Endometrial microvascular endothelial cells (primary cell): ENCODE results near the gene C1orf116. TPM values are rescaled to one million over a fixed set of nuclear protein-coding genes. Genes with fewer than 3 reads are reported as not detected.
"Not testable (repeated sequence)": the region's sequence is repeated elsewhere in the genome, so short reads cannot be mapped to it uniquely, and the experiment has no call there.

Source experiments
- in situ Hi-C: cut with HindIII; loops from 2 replicates; pipeline ENCODE4 v1.10.0; 2017; ENCODE audit warnings: low sequenced_read_pairs, low pct_unique_long_range_greater_than_20kb; ENCODE audit errors: inconsistent ontology term
- total RNA-seq: library from RNA; depleted of rRNA; stranded (reverse); fragments of >200 nt; gene quantifications from one replicate; pipeline ENCODE4 v1.2.3, GENCODE V29; 2015; ENCODE audit errors: inconsistent ontology term

The C1orf116 gene
- total RNA-seq, 1 donor from 2014 or later: not detected

DNA sequence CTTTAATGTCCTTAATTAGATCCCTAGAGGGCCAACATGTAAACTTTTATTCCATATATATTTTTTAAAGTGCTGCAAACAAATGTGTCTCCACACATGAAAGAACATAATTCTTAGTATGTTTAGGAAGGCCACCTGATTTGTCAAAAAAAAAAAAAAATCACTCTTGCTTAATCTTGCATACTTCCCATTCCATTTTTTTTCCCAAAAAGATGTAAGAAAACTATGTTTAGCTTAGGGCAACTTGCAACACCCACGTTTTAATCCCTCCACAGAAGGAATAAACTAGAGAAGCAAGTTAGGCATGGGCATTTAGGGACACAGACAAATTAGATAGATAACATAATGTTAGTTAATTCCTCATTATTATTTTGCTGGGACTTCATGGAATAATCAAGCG is 12.9 kb upstream of the C1orf116 start:
- in situ Hi-C loops: no loop called here

DNA sequence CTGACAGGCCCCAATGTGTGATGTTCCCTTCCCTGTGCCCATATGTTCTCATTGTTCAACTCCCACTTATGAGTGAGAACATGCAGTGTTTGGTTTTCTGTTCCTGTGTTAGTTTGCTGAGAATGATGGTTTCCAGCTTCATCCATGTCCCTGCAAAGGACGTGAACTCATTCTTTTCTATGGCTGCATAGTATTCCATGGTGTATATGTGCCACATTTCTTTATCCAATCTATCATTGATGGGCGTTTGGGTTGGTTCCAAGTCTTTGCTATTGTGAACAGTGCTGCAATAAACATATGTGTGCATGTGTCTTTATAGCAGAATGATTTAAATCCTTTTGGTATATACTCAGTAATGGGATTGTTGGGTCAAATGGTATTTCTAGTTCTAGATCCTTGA is 8.8 kb upstream of the C1orf116 start:
- in situ Hi-C loops: not testable (repeated sequence)

DNA sequence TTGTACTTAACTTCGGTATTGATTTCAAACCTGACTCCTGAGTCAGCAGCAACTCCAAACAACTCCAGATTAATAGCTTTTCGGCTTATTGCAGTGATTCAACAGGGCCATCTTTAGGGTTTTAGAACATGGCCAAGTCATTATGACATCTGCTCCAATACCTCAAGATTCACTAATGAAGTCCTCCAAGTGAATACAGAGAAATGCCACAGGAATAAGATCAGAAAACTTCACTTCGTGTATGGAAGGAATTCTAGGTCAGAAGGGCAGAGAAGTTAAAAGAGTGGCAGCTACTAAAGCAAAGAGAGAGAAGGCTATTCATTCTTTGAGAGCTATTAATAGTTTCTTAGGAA is 7.6 kb upstream of the C1orf116 start:
- in situ Hi-C loops: no loop called here

DNA sequence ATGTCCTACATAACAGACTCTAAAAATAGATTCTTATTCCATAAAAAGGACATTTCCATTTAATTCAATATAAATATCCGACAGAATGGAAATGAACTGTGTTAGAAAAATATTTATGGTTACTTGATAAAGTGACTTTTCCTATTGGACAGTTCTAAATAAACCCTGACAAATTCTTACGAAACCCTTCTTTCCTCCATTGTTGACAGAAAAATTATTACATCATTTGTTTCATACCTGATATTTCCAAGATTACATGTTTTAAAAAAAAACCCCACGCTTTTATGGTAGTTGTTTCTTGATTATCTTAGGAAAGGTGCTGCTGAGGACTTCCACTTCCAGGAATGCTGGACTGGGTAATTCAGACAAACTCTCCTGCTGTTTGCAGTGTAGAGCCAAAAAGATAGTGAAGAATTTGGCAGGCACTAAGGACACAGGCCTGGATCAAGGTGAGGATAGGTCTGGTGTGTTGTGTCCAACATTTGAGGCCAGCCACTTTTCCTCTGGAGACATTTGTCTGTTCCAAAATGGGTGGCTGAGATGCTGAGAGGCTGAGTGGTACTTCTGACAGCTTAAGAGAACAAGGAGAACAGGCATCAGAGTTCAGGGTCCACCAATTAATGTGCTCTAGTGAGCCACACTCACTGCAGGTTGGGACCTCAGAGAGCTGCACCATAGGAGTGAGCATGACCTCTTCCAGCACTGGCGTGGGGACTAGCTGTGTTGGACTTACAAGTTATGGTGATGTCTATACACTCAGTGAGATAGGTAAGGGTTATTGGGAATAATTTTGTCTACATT is 7.0 kb upstream of the C1orf116 start:
- in situ Hi-C loops: no loop called here

DNA sequence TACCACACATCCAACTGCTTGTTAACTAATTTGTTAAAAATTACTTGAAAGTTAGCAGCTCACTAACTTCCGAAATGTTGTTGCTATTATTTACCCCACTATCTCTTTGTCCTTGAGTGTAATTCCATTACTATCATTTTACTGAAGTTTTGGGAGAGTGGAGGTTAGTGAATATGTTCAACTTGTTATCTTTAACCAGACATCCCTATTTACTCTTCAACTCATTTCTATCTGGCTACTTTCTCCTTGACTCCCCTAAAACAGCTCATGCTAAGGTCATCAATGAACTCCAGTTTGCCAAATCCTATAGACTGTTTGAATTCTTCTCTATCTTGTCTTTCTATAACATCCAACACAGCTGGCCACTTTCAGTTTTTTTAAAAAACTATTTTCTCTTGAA is 4.3 kb upstream of the C1orf116 start:
- in situ Hi-C loops: no loop called here

DNA sequence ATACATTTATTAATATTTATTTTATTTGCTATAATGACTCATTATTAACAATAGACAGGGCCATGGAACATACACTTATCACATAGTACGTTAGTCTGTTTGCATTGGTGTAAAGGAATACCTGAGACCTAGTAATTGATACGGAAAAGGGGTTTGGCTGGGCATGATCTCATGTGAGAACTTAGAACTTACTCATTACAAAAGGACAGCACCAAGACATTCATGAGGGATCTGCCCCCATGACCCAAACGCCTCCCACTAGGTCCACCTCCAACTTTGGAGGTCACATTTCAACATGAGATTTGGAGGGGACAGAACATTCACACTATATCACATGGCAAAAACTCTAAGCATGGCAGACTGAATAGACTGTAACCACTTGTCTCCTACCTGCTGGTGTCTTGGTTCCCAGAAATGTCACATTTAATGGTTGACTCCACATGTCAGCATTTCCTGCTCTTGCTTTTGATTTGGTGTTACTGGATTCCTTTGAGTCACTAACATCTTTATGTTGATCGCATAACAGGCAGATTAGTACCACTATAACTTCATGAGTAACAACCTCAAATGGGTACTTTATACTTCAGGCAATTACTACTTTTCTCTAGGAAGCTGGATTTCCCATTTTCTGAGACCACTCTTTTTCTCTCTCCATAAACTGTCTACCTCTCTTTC is 3.5 kb upstream of the C1orf116 start:
- in situ Hi-C loops: no loop called here

DNA sequence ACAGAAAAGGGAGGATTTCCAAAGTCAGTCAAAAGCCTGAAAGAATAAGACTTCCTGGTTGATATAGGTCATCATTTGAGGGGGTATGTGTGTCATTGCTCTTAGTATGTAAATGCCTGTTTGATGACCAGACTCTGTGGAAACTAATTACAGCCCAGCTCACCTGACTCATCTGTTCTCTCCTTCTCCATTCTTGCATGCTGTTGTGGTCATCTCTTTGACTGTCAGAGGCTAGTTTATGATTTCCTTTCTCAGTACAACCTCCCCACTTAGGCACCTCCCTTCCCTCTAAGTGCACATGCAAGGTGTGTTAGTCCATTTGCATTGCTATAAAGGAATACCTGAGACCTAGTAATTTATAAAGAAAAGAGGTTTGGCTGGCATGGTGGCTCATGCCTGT is 2.4 kb upstream of the C1orf116 start:
- in situ Hi-C loops: no loop called here

DNA sequence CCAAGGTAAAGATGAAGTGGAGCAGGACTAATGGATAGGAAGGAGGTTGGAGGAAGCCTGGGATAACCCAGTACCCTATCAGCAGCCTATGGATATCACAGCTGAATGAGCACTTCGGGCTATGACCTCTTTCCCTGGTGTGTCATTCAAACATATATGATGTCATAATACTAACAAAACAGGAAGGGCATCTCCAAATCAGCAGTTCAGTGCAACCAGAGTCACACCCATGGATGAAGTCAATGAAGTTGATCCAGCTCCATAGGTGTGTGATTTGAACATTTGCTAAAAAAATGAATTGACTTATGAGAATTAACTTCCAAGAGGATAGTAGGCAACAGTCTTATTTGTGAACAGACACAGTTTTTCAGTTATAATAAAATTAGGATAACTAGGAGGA is 1.7 kb upstream of the C1orf116 start:
- in situ Hi-C loops: no loop called here

DNA sequence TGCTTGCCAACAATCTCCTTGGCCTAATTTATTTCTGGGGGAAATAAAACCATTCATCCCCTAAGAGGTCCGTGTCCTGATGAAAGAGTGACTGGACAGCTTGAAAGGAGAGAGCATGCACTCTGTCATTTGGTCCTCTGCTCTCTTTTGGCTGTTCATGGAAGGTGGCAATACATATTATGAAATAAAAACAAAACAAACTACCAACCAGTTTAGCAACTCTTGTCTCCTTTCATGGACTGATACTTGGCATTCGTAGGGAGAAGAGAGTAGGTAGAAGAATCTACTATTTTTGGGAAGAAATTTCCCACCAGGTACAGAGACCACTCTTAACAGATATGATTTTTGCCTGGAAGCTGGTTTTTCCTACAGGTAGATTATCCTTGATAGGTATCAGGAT is 746 bp upstream of the C1orf116 start:
- in situ Hi-C loops: no loop called here

DNA sequence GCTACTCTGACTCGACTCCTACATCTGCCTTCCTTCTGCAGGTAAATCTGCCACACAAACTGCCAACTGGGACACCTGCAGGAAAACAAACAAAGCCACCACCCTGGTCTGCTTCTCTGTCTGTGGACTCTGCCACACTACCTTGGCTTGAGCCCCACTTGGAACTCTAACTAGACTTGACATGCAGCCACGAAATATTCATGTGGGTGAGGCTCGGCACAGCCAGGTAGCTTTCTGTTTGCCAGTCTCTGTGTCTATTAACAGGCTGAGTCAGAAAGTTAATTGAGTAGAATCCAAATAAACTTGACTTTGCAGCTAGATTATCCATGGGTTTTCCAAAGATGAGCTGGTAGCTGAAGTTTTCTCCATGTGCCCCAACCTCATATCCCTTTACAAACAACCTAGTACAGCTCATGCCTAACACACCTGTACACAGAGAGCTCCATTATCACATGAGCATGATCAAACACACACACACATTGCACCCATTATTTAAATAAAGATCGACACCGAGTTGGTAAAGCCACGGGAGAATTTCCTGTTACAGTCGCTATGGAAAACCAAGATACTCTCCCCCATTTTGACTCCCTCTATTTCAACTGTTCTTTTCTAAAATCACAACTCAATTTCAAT is 808 bp downstream of the C1orf116 start:
- in situ Hi-C loops: no loop called here

DNA sequence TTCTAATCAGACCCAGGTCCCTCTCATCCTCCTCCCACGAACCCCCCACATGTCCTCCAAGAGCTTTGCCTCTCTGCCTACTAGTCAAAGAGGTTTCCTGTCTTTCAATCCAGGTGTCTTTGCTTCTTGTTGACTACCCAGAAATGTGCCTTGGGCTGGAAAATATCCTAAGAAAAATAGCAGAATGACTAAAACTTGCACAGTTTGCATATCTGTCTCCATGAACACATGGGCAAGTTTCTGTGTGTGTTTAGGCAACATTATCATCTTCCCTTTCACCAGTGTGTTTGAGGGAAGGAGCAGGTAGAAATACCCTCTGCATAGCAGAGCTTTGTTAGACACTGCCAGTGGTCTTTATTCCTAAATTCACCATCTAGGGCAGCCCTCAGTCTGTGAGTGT is 1.5 kb downstream of the C1orf116 start:
- in situ Hi-C loops: no loop called here

DNA sequence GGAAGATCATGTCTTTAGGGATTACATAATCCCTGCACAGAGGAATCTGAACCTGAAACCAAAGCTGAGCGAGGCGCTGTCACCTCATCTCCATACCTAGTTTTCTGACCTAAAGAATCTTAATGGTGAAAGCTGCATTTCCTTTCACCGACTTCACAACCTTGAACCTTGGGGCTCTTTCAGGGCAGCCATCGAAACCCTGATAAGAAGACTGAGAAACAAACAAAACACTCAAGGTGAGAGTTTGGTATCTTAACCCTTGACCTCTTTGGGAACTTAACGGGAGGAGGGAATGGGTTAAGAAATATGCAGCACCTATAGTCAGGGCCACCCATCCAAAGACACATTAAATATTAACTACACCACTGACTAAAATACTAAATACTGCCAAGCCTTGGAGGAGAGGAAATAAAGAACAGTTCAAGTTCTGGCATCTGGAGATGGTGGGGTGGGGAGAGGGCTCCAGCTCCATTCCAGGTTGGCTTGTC is 2.0 kb downstream of the C1orf116 start:
- in situ Hi-C loops: no loop called here

DNA sequence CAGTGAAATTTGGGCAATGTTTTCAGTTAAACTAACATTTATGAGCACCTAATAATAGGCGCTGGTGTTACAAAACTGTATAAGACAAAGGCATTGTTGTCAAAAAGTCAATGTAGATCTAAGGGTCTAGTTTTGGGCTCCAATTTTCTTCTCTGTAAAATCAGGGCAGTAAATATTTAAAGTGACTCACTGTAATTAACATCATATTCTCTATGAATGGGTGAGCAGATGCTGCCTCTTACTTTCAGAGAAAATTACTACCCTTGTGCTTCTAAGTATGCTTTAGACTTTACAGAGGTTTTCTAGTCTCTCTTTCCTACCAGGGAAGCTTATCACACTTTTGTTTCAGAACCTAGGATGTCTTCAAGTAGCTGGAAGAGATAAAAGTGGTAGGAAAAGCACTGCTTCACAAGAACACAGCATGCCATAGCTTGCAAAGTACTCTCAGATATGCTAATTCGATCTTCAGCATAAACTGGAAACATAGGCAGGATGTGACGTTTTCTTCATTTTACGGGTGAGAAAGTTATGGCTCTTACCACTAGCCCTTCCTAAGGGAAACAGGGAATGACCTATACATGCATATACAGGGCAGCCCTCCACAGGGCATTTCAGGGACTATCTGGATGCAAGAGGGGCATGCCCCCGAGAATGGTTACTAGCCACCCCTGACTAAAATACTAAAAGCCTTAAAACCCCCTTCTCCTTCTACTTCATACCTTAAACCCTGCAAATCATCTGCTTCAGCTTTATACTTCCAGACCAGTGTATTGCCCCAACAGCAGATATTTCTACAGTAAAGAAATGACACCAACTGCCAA is 2.6 kb downstream of the C1orf116 start:
- in situ Hi-C loops: no loop called here

DNA sequence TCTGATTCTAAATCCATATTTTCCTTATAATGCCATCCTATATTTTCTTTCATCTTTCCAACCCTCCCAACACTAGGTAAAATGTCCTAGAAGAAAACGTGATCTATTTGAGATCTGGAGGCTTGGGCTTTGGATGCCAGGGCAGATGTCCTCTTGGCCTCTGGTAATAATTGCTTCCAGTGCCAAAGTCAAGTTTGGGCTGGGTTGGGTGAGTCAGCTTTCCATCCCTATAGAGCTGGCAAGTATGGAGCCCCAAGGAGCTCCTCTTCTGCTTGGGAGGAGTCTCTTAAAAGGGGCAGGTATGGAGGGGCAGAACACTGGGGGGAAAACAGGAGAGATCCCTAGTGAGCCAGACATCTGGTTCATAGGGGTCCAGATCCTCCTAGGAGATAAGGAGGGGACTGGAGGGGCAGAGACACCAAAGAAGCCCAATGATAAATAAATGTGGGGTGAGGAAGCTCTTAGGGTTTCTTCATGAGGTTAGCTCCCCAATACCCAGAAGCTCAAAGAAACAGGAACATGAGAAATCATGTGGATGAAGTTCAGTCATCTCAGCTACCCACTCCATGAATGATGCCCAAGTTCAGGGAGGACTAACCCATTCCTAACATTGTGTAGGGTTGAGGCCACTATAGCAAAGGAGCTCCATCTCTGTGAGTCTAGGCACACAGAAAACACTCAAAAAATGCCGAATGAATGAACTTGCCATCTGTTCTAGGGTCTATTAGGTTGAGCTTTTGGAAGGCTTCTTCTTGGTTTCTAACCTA is 3.5 kb downstream of the C1orf116 start:
- in situ Hi-C loops: no loop called here

DNA sequence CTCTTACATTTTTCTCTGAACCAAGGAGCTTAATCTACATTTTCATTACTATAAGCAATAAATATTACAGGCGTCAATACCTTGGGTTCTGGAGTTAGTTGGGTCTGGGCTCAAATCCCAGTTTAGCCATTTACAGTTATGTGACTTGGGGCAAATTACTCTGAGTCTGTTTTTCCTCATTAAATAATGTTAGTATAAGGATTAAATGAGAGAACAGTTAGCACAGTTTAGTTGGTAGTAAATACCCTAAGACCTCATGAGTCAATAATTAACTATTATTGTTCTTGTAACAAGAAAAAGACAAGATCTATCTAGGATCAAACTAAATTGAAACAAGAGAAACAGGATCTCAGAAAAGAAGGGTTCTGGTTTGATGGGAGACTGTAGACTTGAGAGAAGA is 4.6 kb downstream of the C1orf116 start:
- in situ Hi-C loops: no loop called here

DNA sequence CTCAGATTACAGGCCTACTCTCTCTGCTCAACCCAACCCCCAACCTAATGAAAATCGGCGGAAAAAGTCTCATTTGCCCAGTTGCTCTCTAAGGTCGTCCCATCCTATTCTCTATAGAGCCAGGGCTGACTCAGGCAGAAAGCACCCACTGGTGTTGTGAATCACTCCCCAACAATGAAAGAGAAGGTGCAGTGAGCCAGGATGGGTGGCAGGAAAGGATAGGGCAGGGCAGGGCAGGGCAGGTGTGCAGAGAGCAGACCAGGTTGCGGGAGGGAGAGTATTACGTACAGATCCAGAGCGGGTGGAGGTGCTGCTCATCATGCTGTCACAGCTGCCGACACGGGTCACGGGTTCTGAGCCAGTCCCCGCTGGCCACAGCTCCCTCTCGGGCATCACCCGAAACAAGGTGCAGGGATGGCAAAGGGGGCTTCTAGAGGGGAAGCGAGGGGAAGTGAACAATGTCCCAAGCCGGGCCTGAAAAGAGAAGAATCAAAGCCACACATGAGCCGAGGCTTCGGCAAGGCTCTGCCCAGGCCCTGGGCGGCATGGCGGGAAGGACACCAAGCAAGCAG is 5.3 kb downstream of the C1orf116 start:
- in situ Hi-C loops: no loop called here

DNA sequence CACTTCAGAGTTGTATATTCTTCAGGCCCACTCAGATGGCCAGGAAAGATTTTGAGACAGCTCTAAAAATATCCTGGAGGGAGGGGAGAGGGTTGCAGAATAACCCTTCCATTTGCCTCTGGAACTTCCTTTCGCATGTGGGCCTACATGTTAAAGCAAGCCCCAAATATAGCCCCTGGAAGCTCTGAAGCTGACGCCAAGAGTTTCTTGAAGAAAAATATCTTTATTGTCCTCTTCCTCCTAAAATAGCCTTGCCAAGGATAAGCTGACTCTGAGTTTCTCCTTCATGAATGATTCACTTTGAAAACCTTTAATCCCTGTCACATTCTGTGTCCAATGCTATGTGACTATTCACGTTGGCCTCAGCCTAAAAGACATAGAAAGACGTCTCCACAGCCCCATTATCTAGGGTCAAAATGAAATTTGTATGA is 6.4 kb downstream of the C1orf116 start:
- in situ Hi-C loops: no loop called here

DNA sequence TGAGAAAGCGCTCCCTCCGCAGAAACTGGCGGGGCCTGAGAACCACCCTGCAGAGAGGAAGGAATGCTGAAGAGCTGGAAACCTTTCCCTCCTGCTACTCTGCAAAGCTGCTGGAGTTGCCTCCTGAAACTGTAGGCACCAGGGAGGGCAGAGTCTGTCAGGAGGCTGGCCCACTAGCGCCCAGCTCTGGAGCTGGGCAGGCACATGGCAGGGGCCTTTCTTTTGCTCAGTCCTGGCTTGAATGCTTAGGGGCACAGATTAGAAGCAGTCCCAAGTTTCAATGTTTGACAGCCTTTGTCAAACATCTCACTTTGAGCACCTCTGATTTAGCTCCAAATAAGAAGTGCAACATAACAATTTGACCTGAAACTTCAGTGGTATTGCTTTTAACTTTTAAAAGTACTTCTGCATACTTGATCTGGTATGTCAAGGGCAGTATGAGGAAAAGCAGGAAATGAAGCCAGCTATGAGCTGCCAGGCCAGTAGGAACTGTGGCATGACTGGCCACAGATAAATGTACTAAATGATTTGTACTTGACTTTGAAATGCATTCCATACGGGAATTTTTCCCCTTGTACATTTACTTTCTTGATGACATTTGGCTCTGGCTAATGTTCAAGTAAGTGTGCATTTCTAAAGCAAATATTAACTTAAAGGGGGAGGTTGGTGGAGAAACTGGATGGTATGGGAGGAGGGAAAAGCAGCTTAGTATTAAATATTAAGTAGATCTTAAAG is 7.2 kb downstream of the C1orf116 start:
- in situ Hi-C loops: no loop called here
